ENCODE results near the gene RPL34.

GRCh38 chr4:108586778-108587177 lies 33.6 kb upstream of the RPL34 start:
- TF ChIP-seq CTCF (IDR thresholded peaks at IDR 0.05; ENCODE audit: low read length) (no peak), EZH2 (IDR thresholded peaks at IDR 0.05; ENCODE audit: borderline replicate concordance, low read length) (no peak)

Data from OCI-LY1 (cell line).